Measurements from ENCODE around the gene DENND6B.
"Not testable (repeated sequence)": the region's sequence is repeated elsewhere in the genome, so short reads cannot be mapped to it uniquely, and the experiment has no call there.

DENND6B gene

GRCh38 chr22:50326956-50327710, at the start of gene DENND6B:
DENND6B (minus strand) TSS chr22:50327012; CDS start chr22:50326988, 24 bp downstream.
- peak; percentile 70 for DNase-seq

GRCh38 chr22:50376085-50376651, 49.4 kb upstream of the DENND6B start:
- DNase-seq: no peak

GRCh38 chr22:50371101-50371648, 44.4 kb upstream of the DENND6B start:
- DNase-seq: no peak

GRCh38 chr22:50367778-50368500, 41.1 kb upstream of the DENND6B start:
- DNase-seq: no peak

GRCh38 chr22:50363803-50364194, 37.0 kb upstream of the DENND6B start:
- DNase-seq: not testable (repeated sequence)

- no peak for DNase-seq
Measured at GRCh38 chr22:50363166-50363802, 36.5 kb upstream of the DENND6B start.

- DNase-seq: no peak
Measured at GRCh38 chr22:50361688-50362087, 34.9 kb upstream of the DENND6B start.

GRCh38 chr22:50361222-50361621, 34.4 kb upstream of the DENND6B start:
- no peak for DNase-seq

- DNase-seq: no peak
Measured at GRCh38 chr22:50360578-50360977, 33.8 kb upstream of the DENND6B start.

- DNase-seq: no peak
Measured at GRCh38 chr22:50357756-50358155, 30.9 kb upstream of the DENND6B start.

GRCh38 chr22:50357222-50357621, 30.4 kb upstream of the DENND6B start:
- DNase-seq: no peak

GRCh38 chr22:50356186-50356585, 29.4 kb upstream of the DENND6B start:
- DNase-seq: no peak

GRCh38 chr22:50348058-50348457, 21.2 kb upstream of the DENND6B start:
- no peak for DNase-seq

GRCh38 chr22:50347157-50347556, 20.3 kb upstream of the DENND6B start:
- DNase-seq: no peak

GRCh38 chr22:50346470-50346869, 19.7 kb upstream of the DENND6B start:
- no peak for DNase-seq

GRCh38 chr22:50343541-50343935, 16.7 kb upstream of the DENND6B start:
- no peak for DNase-seq

GRCh38 chr22:50342651-50343540, 16.1 kb upstream of the DENND6B start, which contains the start of gene PPP6R2:
PPP6R2 (plus strand) TSS chr22:50343327; CDS start chr22:50393909, 50,582 bp downstream.
- peak; percentile 62 for DNase-seq

- DNase-seq: peak; percentile 86
Measured at GRCh38 chr22:50341977-50342650, 15.3 kb upstream of the DENND6B start.

- peak; percentile 12 for DNase-seq
Measured at GRCh38 chr22:50339945-50340879, 13.4 kb upstream of the DENND6B start.

- no peak for DNase-seq
Measured at GRCh38 chr22:50338860-50339462, 12.1 kb upstream of the DENND6B start.

Data from NCI-H146 (cell line).